ENCODE results near the gene GNAQ.

Gene GNAQ

GRCh38 chr9:77847059-77847499, 184.5 kb downstream of the GNAQ start:
- Histone ChIP-seq H3K4me3 (ENCODE audit: low read depth, low read length) (no peak overlapping the region), H3K79me2 (no peaks in the 10 kb centered on the region), H2AFZ (no peak overlapping the region), H3K36me3 (ENCODE audit: control insufficient read depth, insufficient read depth, low read length) (no peaks in the 10 kb centered on the region), H3K4me1 (no peaks in the 10 kb centered on the region), H3K27ac (peak overlapping the region; percentile 42), H3K9ac (no peak overlapping the region), H3K4me2 (ENCODE audit: low read length) (no peak overlapping the region), H3K27me3 (ENCODE audit: control insufficient read depth, insufficient read depth, low read length) (no peaks in the 10 kb centered on the region), H3K9me3 (ENCODE audit: control insufficient read depth, low read length) (no peaks in the 10 kb centered on the region)
- TF ChIP-seq CTCF (IDR thresholded peaks at IDR 0.05) = no peak

DNA sequence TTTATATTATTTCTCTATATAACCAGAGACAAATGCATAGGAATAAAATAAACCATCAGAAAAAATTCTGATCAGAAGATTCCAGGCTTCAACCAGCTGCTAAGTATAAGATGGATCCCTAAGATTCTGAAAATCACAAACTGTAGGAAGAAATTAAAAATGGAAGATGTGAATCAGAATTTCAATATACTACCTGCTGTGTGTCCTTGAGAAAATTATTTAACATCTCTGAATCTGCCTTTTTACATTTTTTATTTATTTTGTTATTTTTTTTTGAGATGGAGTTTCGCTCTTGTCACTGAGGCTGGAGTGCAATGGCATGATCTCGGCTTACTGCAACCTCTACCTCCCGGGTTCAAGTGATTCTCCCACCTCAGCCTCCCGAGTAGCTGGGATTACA, 187.2 kb downstream of the GNAQ start:
- Histone ChIP-seq H3K27ac (no peak overlapping the region), H3K79me2 (no peaks in the 10 kb centered on the region), H3K27me3 (ENCODE audit: control insufficient read depth, insufficient read depth, low read length) (no peaks in the 10 kb centered on the region), H3K4me1 (no peaks in the 10 kb centered on the region), H3K4me3 (ENCODE audit: low read depth, low read length) (no peak overlapping the region), H3K9ac (no peak overlapping the region), H2AFZ (no peak overlapping the region), H3K4me2 (ENCODE audit: low read length) (no peak overlapping the region), H3K36me3 (ENCODE audit: control insufficient read depth, insufficient read depth, low read length) (no peaks in the 10 kb centered on the region), H3K9me3 (ENCODE audit: control insufficient read depth, low read length) (no peaks in the 10 kb centered on the region)
- no peak for TF ChIP-seq CTCF (IDR thresholded peaks at IDR 0.05)

- no peak overlapping the region for H3K27ac ChIP-seq
- no peaks in the 10 kb centered on the region for H3K4me1 ChIP-seq
Measured at GRCh38 chr9:77843871-77844155, 187.8 kb downstream of the GNAQ start.

GRCh38 chr9:77843076-77843870, 188.3 kb downstream of the GNAQ start:
- H3K9me3 ChIP-seq (ENCODE audit: control insufficient read depth, low read length) = no peaks in the 10 kb centered on the region
- no peak for TF ChIP-seq CTCF (IDR thresholded peaks at IDR 0.05)
- H3K79me2 ChIP-seq = no peaks in the 10 kb centered on the region
- no peaks in the 10 kb centered on the region for H3K36me3 ChIP-seq (ENCODE audit: control insufficient read depth, insufficient read depth, low read length)
- H3K4me2 ChIP-seq (ENCODE audit: low read length) = no peak overlapping the region
- H3K9ac ChIP-seq = no peak overlapping the region
- no peak overlapping the region for H2AFZ ChIP-seq
- no peak overlapping the region for H3K4me3 ChIP-seq (ENCODE audit: low read depth, low read length)
- no peak overlapping the region for H3K27ac ChIP-seq
- H3K27me3 ChIP-seq (ENCODE audit: control insufficient read depth, insufficient read depth, low read length) = no peaks in the 10 kb centered on the region
- H3K4me1 ChIP-seq = no peaks in the 10 kb centered on the region

More at GRCh38 chr9:77843871-77844155, 187.8 kb downstream of the GNAQ start:
- H3K79me2 ChIP-seq = no peaks in the 10 kb centered on the region
- H3K9ac ChIP-seq = no peak overlapping the region
- H3K27me3 ChIP-seq (ENCODE audit: control insufficient read depth, insufficient read depth, low read length) = no peaks in the 10 kb centered on the region
- no peaks in the 10 kb centered on the region for H3K36me3 ChIP-seq (ENCODE audit: control insufficient read depth, insufficient read depth, low read length)
- no peak overlapping the region for H3K4me2 ChIP-seq (ENCODE audit: low read length)
- no peak overlapping the region for H2AFZ ChIP-seq
- no peak for TF ChIP-seq CTCF (IDR thresholded peaks at IDR 0.05)
- no peaks in the 10 kb centered on the region for H3K9me3 ChIP-seq (ENCODE audit: control insufficient read depth, low read length)
- no peak overlapping the region for H3K4me3 ChIP-seq (ENCODE audit: low read depth, low read length)
